C1 segment of cervical spinal cord (tissue), 14 donors: ENCODE data around the gene ITGA3.
"Not testable (repeated sequence)": the region's sequence is repeated elsewhere in the genome, so short reads cannot be mapped to it uniquely, and the experiment has no call there.

Experiments
- DNase-seq, 14 donors: peaks; one replicate each; lab custom pipeline; 2025; lab: John Stamatoyannopoulos, UW

Gene ITGA3

GRCh38 chr17:50051606-50052005, 4.3 kb upstream of the ITGA3 start:
- no peak for DNase-seq

GRCh38 chr17:50052241-50052796, 3.6 kb upstream of the ITGA3 start:
- DNase-seq: no peak

GRCh38 chr17:50052822-50053653, 2.9 kb upstream of the ITGA3 start:
- no peak for DNase-seq

- no peak for DNase-seq
Measured at GRCh38 chr17:50053654-50053960, 2.3 kb upstream of the ITGA3 start.

GRCh38 chr17:50055055-50055425, 870 bp upstream of the ITGA3 start:
- DNase-seq: peak in 1 of 14 donors; percentile 73

GRCh38 chr17:50056217-50056960, 479 bp downstream of the ITGA3 start:
- peak in 5 of 14 donors; percentile 13 to 76 (median 28) for DNase-seq

- peak in 1 of 14 donors; percentile 26 for DNase-seq
Measured at GRCh38 chr17:50056961-50057330, 1.0 kb downstream of the ITGA3 start.

GRCh38 chr17:50057521-50057991, 1.6 kb downstream of the ITGA3 start:
- DNase-seq: no peak

- DNase-seq: no peak
Measured at GRCh38 chr17:50058296-50058953, 2.5 kb downstream of the ITGA3 start.

- peak in 1 of 14 donors; percentile 7 for DNase-seq
Measured at GRCh38 chr17:50059256-50059655, 3.3 kb downstream of the ITGA3 start.

- peak in 3 of 14 donors; percentile 3 to 61 (median 9) for DNase-seq
Measured at GRCh38 chr17:50059759-50060273, 3.9 kb downstream of the ITGA3 start.

GRCh38 chr17:50060951-50061712, 5.2 kb downstream of the ITGA3 start:
- DNase-seq: peak in 10 of 14 donors; percentile 6 to 59 (median 24)

GRCh38 chr17:50061713-50062045, 5.8 kb downstream of the ITGA3 start:
- DNase-seq: not testable (repeated sequence)

- peak in 6 of 14 donors; percentile 6 to 65 (median 30) for DNase-seq
Measured at GRCh38 chr17:50062293-50063243, 6.7 kb downstream of the ITGA3 start.

GRCh38 chr17:50063561-50064252, 7.8 kb downstream of the ITGA3 start:
- no peak for DNase-seq

GRCh38 chr17:50064253-50065001, 8.5 kb downstream of the ITGA3 start:
- DNase-seq: peak in 1 of 14 donors; percentile 47

- DNase-seq: no peak
Measured at GRCh38 chr17:50065056-50065455, 9.1 kb downstream of the ITGA3 start.

GRCh38 chr17:50066995-50067394, 11.1 kb downstream of the ITGA3 start:
- DNase-seq: no peak

GRCh38 chr17:50067996-50068395, 12.1 kb downstream of the ITGA3 start:
- DNase-seq: no peak
